Breast epithelium (tissue), 4 donors: ENCODE data around the gene SAP25. TPM values are rescaled to one million over a fixed set of nuclear protein-coding genes. Genes with fewer than 3 reads are reported as not detected.

Source experiments
- DNase-seq, 2 donors: peaks; one replicate each; pipeline ENCODE4 v3.0.0-alpha.2; 2019; ENCODE audit warnings: low spot score in 2 of 2
- H3K27ac ChIP-seq, 2 donors: fragments of 200-600 bp; sonication (generic) in 1 of 2; one replicate each; pipeline ENCODE4 v1.5.1; 2016 to 2019; ENCODE audit warnings: mild to moderate bottlenecking in 1 of 2
- H3K27me3 ChIP-seq, 2 donors: fragments of 200-600 bp; sonication (generic) in 1 of 2; one replicate each; pipeline versions ENCODE4 v1.5.1 to v1.6.0; 2017 to 2019; ENCODE audit warnings: control low read depth in 1 of 2, mild to moderate bottlenecking in 1 of 2
- H3K36me3 ChIP-seq: fragments of 200-600 bp; one replicate; pipeline ENCODE4 v1.5.1; 2019
- H3K4me1 ChIP-seq, 2 donors: fragments of 200-600 bp; sonication (generic); one replicate each; pipeline ENCODE4 v1.5.1; 2016 to 2019; ENCODE audit warnings: control low read depth in 1 of 2
- H3K4me3 ChIP-seq, 3 donors: fragments of 200-600 bp; sonication (generic); 1 replicate in 2 of 3; 2 replicates in 1 of 3; pipeline ENCODE4 v1.5.1; 2016 to 2019; ENCODE audit warnings: mild to moderate bottlenecking in 3 of 3, moderate library complexity in 2 of 3
- H3K9me3 ChIP-seq, 2 donors: fragments of 200-600 bp; sonication (generic) in 1 of 2; one replicate each; pipeline ENCODE4 v1.5.1; 2016 to 2019; ENCODE audit warnings: control low read depth in 1 of 2
- POLR2A ChIP-seq: fragments of 450-650 bp; IDR thresholded peaks from one replicate; pipeline ENCODE4 v1.6.1; 2016; ENCODE audit warnings: antibody characterized with exemption, mild to moderate bottlenecking, moderate library complexity
- POLR2AphosphoS5 ChIP-seq, 3 donors: sonication (generic); formaldehyde crosslinking; IDR thresholded peaks; one replicate each; pipeline ENCODE4 v1.6.1; 2017; ENCODE audit warnings: antibody characterized with exemption in 3 of 3
- intact Hi-C: fragments of 100-400 bp; cut with DNase I; formaldehyde crosslinking; loops from one replicate; pipeline ENCODE4 v1.15.1; 2023; ENCODE audit warnings: low total_unique reads
- total RNA-seq, 3 donors: library from RNA; depleted of rRNA; stranded (reverse); fragments of >200 nt; gene quantifications; one replicate each; pipeline ENCODE4 v1.1.0, GENCODE V29; 2016
- TF ChIP-seq, protein P1 (sequence below), 3 donors: fragments of 450-650 bp; IDR thresholded peaks; one replicate each; pipeline ENCODE4 v1.5.1; 2016 to 2017; ENCODE audit warnings: antibody characterized with exemption in 3 of 3, mild to moderate bottlenecking in 3 of 3, moderate library complexity in 3 of 3

The SAP25 gene
- total RNA-seq, 3 donors from 2014 or later, result 0.96 to 2.2 (median 0.98) TPM

- DNase-seq, result no peak
- no peaks in the 10 kb centered on the region for H3K36me3 ChIP-seq
- peaks cover 0 to 6% of the 10 kb centered on the region in 2 donors for H3K4me1 ChIP-seq
- H3K9me3 ChIP-seq, result no peaks in the 10 kb centered on the region
- intact Hi-C loops, result no loop called here
- no peak overlapping the region for H3K27ac ChIP-seq
- no peaks in the 10 kb centered on the region for H3K27me3 ChIP-seq
- H3K4me3 ChIP-seq, result peak overlapping the region; percentile 62 to 85 (median 85)
- TF ChIP-seq POLR2A (no peak), POLR2AphosphoS5 (IDR thresholded peaks at IDR 0.05) (no peak)
- TF ChIP-seq, protein P1, sequence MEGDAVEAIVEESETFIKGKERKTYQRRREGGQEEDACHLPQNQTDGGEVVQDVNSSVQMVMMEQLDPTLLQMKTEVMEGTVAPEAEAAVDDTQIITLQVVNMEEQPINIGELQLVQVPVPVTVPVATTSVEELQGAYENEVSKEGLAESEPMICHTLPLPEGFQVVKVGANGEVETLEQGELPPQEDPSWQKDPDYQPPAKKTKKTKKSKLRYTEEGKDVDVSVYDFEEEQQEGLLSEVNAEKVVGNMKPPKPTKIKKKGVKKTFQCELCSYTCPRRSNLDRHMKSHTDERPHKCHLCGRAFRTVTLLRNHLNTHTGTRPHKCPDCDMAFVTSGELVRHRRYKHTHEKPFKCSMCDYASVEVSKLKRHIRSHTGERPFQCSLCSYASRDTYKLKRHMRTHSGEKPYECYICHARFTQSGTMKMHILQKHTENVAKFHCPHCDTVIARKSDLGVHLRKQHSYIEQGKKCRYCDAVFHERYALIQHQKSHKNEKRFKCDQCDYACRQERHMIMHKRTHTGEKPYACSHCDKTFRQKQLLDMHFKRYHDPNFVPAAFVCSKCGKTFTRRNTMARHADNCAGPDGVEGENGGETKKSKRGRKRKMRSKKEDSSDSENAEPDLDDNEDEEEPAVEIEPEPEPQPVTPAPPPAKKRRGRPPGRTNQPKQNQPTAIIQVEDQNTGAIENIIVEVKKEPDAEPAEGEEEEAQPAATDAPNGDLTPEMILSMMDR (IDR thresholded peaks at IDR 0.05), result no peak
Measured at GRCh38 chr7:100613412-100614175, 39.9 kb upstream of the SAP25 start.

GRCh38 chr7:100612730-100613390 is 39.2 kb upstream of the SAP25 start:
- no peaks in the 10 kb centered on the region for H3K9me3 ChIP-seq
- no peaks in the 10 kb centered on the region for H3K27me3 ChIP-seq
- peak in 1 of 2 donors; percentile 39 for DNase-seq
- H3K27ac ChIP-seq, result peak overlapping the region; percentile 89 to 93
- H3K36me3 ChIP-seq, result no peaks in the 10 kb centered on the region
- intact Hi-C loops, result no loop called here
- peaks cover 0 to 6% of the 10 kb centered on the region in 2 donors for H3K4me1 ChIP-seq
- peak overlapping the region; percentile 62 to 85 (median 85) for H3K4me3 ChIP-seq
- TF ChIP-seq POLR2AphosphoS5 (IDR thresholded peaks at IDR 0.05) (no peak), POLR2A (no peak)
- TF ChIP-seq, protein P1 (IDR thresholded peaks at IDR 0.05), result no peak

DNA sequence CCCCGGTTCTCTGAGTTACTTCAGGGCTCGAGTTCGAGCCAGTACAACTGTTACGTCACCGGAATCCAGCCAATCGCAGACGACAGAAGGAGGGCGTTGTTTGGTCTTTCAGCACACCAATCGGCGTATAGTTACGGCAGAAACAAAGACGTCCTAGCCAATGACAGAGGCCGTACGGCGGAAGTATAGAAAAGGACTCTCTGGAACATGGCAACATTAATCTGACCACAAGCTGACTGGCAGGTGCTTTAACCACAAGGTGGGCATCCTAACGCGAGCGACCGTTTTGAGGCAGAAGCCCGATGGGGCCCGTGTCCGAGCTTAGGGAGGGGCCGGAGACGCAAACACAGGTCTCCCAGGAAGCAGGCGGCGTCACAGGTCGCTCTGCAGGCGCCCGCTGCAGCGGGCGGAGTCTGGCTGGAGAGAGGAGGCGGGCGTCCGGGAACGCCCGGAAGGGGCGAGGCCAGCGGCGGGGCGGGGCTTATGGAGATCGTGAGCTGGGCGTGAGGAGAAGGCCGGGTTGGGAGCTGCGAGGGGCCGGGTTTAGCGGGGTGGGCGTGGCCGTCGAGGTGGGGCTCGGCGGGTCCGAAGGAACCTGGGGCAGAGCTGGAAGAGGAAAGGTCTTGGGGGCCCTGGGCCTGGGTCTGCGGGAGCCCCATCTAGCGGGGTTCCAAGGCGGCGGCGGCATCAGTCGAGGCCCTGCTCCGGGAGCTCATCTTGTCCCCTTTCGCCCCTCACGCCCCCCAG is 38.5 kb upstream of the SAP25 start, which contains the start of gene MOSPD3:
TSS of gene MOSPD3 (plus strand) at position 558 of the 747 bp plus-strand sequence. CDS start 252 bp downstream, outside the sequence.
- intact Hi-C loops, result no loop called here
- TF ChIP-seq, protein P1 (IDR thresholded peaks at IDR 0.05), result peak in 2 of 3 donors; percentile 34 to 35
- TF ChIP-seq POLR2AphosphoS5 (IDR thresholded peaks at IDR 0.05) (peak; percentile 94 to 95 (median 95)), POLR2A (peak; percentile 50)
- H3K4me1 ChIP-seq, result peaks cover 0 to 6% of the 10 kb centered on the region in 2 donors
- no peaks in the 10 kb centered on the region for H3K36me3 ChIP-seq
- peak; percentile 98 to 99 for DNase-seq
- no peaks in the 10 kb centered on the region for H3K27me3 ChIP-seq
- H3K9me3 ChIP-seq, result no peaks in the 10 kb centered on the region
- peak within 1 kb of the TSS; percentile 62 to 85 (median 85) for H3K4me3 ChIP-seq
- H3K27ac ChIP-seq, result peak within 1 kb of the TSS; percentile 89 to 93

- intact Hi-C loops, result loop anchor here (10.0 kb wide), 1 partner anchor 65 kb away; the partner anchor contains the start of gene GNB2
- H3K27ac ChIP-seq, result no peak overlapping the region
- TF ChIP-seq POLR2A, result no peak
- TF ChIP-seq, protein P1 (IDR thresholded peaks at IDR 0.05), result no peak
- TF ChIP-seq POLR2AphosphoS5 (IDR thresholded peaks at IDR 0.05), result no peak
Measured at GRCh38 chr7:100609958-100610357, 36.3 kb upstream of the SAP25 start.

More at GRCh38 chr7:100609958-100610357, 36.3 kb upstream of the SAP25 start:
- DNase-seq, result no peak
- Histone ChIP-seq H3K36me3 (no peaks in the 10 kb centered on the region), H3K9me3 (no peaks in the 10 kb centered on the region), H3K27me3 (no peaks in the 10 kb centered on the region), H3K4me3 (no peak overlapping the region), H3K4me1 (peaks cover 0 to 6% of the 10 kb centered on the region in 2 donors)
